C4-2B (cell line): Measurements from ENCODE around the gene BPI.

Experiments used
- ZFX ChIP-seq: fragments of 450-650 bp; IDR thresholded peaks from 2 replicates; pipeline ENCODE4 v1.6.1; 2017
- TF ChIP-seq, protein P1 (sequence below): fragments of 450-650 bp; conservative IDR thresholded peaks from 2 replicates; pipeline ENCODE4 v1.5.1; 2017; ENCODE audit warnings: mild to moderate bottlenecking

DNA sequence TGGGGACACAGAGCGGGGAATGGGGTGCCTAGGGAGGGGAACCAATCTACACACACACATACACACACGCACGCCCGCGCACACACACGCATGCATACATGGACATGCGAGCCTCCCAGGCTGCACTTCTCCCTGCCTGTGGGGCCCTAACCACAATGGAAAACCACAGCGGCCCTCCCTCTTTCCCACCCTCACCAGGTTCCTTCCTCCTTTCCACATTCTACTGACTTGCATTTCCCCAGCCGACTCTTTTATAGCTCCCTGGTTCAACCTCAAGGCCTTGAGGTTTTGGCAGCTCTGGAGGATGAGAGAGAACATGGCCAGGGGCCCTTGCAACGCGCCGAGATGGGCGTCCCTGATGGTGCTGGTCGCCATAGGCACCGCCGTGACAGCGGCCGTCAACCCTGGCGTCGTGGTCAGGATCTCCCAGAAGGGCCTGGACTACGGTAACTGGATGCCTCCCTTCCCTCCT lies at the start of gene BPI:
- TF ChIP-seq, protein P1, sequence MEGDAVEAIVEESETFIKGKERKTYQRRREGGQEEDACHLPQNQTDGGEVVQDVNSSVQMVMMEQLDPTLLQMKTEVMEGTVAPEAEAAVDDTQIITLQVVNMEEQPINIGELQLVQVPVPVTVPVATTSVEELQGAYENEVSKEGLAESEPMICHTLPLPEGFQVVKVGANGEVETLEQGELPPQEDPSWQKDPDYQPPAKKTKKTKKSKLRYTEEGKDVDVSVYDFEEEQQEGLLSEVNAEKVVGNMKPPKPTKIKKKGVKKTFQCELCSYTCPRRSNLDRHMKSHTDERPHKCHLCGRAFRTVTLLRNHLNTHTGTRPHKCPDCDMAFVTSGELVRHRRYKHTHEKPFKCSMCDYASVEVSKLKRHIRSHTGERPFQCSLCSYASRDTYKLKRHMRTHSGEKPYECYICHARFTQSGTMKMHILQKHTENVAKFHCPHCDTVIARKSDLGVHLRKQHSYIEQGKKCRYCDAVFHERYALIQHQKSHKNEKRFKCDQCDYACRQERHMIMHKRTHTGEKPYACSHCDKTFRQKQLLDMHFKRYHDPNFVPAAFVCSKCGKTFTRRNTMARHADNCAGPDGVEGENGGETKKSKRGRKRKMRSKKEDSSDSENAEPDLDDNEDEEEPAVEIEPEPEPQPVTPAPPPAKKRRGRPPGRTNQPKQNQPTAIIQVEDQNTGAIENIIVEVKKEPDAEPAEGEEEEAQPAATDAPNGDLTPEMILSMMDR, result no peak
- no peak for TF ChIP-seq ZFX
